H9 (cell line): ENCODE measurements around the gene SSNA1. TPM values are rescaled to one million over a fixed set of nuclear protein-coding genes. Genes with fewer than 3 reads are reported as not detected.

Source experiments
- DNase-seq: peaks from one replicate; pipeline ENCODE4 v3.0.0-alpha.2; 2017
- H2AFZ ChIP-seq: one replicate; pipeline ENCODE4 v1.6.1; 2013; ENCODE audit warnings: mild to moderate bottlenecking, low read length, control low read depth, moderate library complexity
- H2AK5ac ChIP-seq: 2 replicates; pipeline ENCODE4 v1.6.1; 2013; ENCODE audit warnings: low read length, control low read depth, mixed read lengths; ENCODE audit not compliant: insufficient read length
- H2BK120ac ChIP-seq: one replicate; pipeline ENCODE4 v1.6.1; 2013; ENCODE audit warnings: low read depth, mild to moderate bottlenecking, low read length, control low read depth, inconsistent platforms; ENCODE audit not compliant: poor library complexity, severe bottlenecking
- H2BK12ac ChIP-seq: 2 replicates; pipeline ENCODE4 v1.6.1; 2013; ENCODE audit warnings: low read length, control low read depth, mixed read lengths, low read depth; ENCODE audit not compliant: insufficient read length
- H2BK15ac ChIP-seq: 2 replicates; pipeline ENCODE4 v1.6.1; 2013; ENCODE audit warnings: low read depth, low read length, control low read depth
- H2BK20ac ChIP-seq: one replicate; pipeline ENCODE4 v1.6.1; 2013; ENCODE audit warnings: low read depth, mild to moderate bottlenecking, low read length, control low read depth, inconsistent platforms; ENCODE audit not compliant: poor library complexity, severe bottlenecking
- H2BK5ac ChIP-seq: 2 replicates; pipeline ENCODE4 v1.6.1; 2013; ENCODE audit warnings: low read length, control low read depth, mixed read lengths; ENCODE audit not compliant: insufficient read length
- H3K14ac ChIP-seq: 2 replicates; pipeline ENCODE4 v1.6.1; 2013; ENCODE audit warnings: low read length, control low read depth; ENCODE audit not compliant: insufficient read depth
- H3K18ac ChIP-seq: 2 replicates; pipeline ENCODE4 v1.6.1; 2013; ENCODE audit warnings: low read depth, mild to moderate bottlenecking, mixed read lengths, low read length, control low read depth; ENCODE audit not compliant: insufficient read length
- H3K23ac ChIP-seq: 2 replicates; pipeline ENCODE4 v1.6.1; 2013; ENCODE audit warnings: low read length, control low read depth, mixed read lengths, low read depth; ENCODE audit not compliant: insufficient read length
- H3K23me2 ChIP-seq: 2 replicates; pipeline ENCODE4 v1.6.1; 2013; ENCODE audit warnings: low read depth, mild to moderate bottlenecking, mixed read lengths, low read length, control low read depth; ENCODE audit not compliant: insufficient read length, poor library complexity, severe bottlenecking
- H3K27ac ChIP-seq: 2 replicates; pipeline ENCODE4 v1.5.1; 2013; ENCODE audit warnings: low read length, control low read depth, mixed read lengths, low read depth; ENCODE audit not compliant: insufficient read length
- H3K27me3 ChIP-seq: 2 replicates; pipeline ENCODE4 v1.6.1; 2013; ENCODE audit warnings: low read length, control low read depth, inconsistent platforms; ENCODE audit not compliant: insufficient read depth
- H3K4ac ChIP-seq: 2 replicates; pipeline ENCODE4 v1.6.1; 2013; ENCODE audit warnings: low read depth, mild to moderate bottlenecking, control low read depth, inconsistent platforms, low read length, moderate library complexity
- H3K4me1 ChIP-seq: 2 replicates; pipeline ENCODE4 v1.6.1; 2013; ENCODE audit warnings: low read length, control low read depth, inconsistent platforms; ENCODE audit not compliant: insufficient read depth
- H3K4me2 ChIP-seq: 2 replicates; pipeline ENCODE4 v1.6.1; 2013; ENCODE audit warnings: low read length, control low read depth, mixed read lengths; ENCODE audit not compliant: insufficient read length, insufficient read depth
- H3K56ac ChIP-seq: 2 replicates; pipeline ENCODE4 v1.6.1; 2013; ENCODE audit warnings: low read depth, mild to moderate bottlenecking, mixed read lengths, low read length, control low read depth; ENCODE audit not compliant: insufficient read length
- H3K79me1 ChIP-seq: 2 replicates; pipeline ENCODE4 v1.6.1; 2013; ENCODE audit warnings: low read depth, mild to moderate bottlenecking, moderate library complexity, low read length, control low read depth, inconsistent platforms; ENCODE audit not compliant: insufficient read depth, poor library complexity, severe bottlenecking
- H3K79me2 ChIP-seq: 2 replicates; pipeline ENCODE4 v1.6.1; 2013; ENCODE audit warnings: low read length, control low read depth, inconsistent platforms; ENCODE audit not compliant: insufficient read depth
- H3K9ac ChIP-seq: 2 replicates; pipeline ENCODE4 v1.6.1; 2013; ENCODE audit warnings: low read length, control low read depth, mixed read lengths; ENCODE audit not compliant: insufficient read length; ENCODE audit errors: extremely low read depth
- H3K9me3 ChIP-seq: one replicate; pipeline ENCODE4 v1.6.1; 2013; ENCODE audit warnings: low read depth, low read length, inconsistent platforms; ENCODE audit not compliant: control insufficient read depth
- H3T11ph ChIP-seq: one replicate; pipeline ENCODE4 v1.6.1; 2013; ENCODE audit warnings: mild to moderate bottlenecking, low read length, control low read depth, inconsistent platforms
- H4K20me1 ChIP-seq: one replicate; pipeline ENCODE4 v1.6.1; 2013; ENCODE audit not compliant: control insufficient read depth, insufficient read length, insufficient read depth
- H4K5ac ChIP-seq: 2 replicates; pipeline ENCODE4 v1.6.1; 2013; ENCODE audit warnings: low read depth, mild to moderate bottlenecking, mixed read lengths, low read length, control low read depth; ENCODE audit not compliant: insufficient read length
- H4K8ac ChIP-seq: replicated peaks from 2 replicates; pipeline ENCODE4 v1.6.1; 2013; ENCODE audit warnings: low read length, control low read depth, mixed read lengths, low read depth; ENCODE audit not compliant: insufficient read length
- H4K91ac ChIP-seq: 2 replicates; pipeline ENCODE4 v1.6.1; 2013; ENCODE audit warnings: low read depth, mild to moderate bottlenecking, moderate library complexity, mixed read lengths, low read length, control low read depth; ENCODE audit not compliant: insufficient read length
- H3K27ac Mint-ChIP-seq, 3 experiments: 2 replicates in 2 of 3; 3 replicates in 1 of 3; pipeline ENCODE4 v1.8.0; 2020 to 2021; ENCODE audit warnings: mixed read lengths in 3 of 3, mild to moderate bottlenecking in 1 of 3, moderate library complexity in 1 of 3
- H3K27me3 Mint-ChIP-seq: 2 replicates; pipeline ENCODE4 v1.8.0; 2021; ENCODE audit warnings: low read depth, mild to moderate bottlenecking, moderate library complexity, mixed read lengths
- H3K36me3 Mint-ChIP-seq, 3 experiments: 2 replicates in 2 of 3; 3 replicates in 1 of 3; pipeline ENCODE4 v1.8.0; 2020 to 2021; ENCODE audit warnings: low read depth in 3 of 3, mixed read lengths in 3 of 3; ENCODE audit not compliant: insufficient read depth in 1 of 3
- H3K4me1 Mint-ChIP-seq, 2 experiments: 2 replicates each; pipeline ENCODE4 v1.8.0; 2020; ENCODE audit warnings: mixed read lengths in 2 of 2
- H3K4me3 Mint-ChIP-seq, 2 experiments: 2 replicates in 1 of 2; 3 replicates in 1 of 2; pipeline ENCODE4 v1.8.0; 2020 to 2021; ENCODE audit warnings: mild to moderate bottlenecking in 2 of 2, mixed read lengths in 2 of 2, moderate library complexity in 1 of 2
- H3K9me3 Mint-ChIP-seq, 2 experiments: 2 replicates in 1 of 2; 3 replicates in 1 of 2; pipeline ENCODE4 v1.8.0; 2020; ENCODE audit warnings: mild to moderate bottlenecking in 2 of 2, mixed read lengths in 2 of 2, moderate library complexity in 1 of 2
- CTCF ChIP-seq: fragments of 200-600 bp; sonication (generic); conservative IDR thresholded peaks from 3 replicates; pipeline ENCODE4 v1.8.0; 2021; ENCODE audit warnings: antibody characterized with exemption, mild to moderate bottlenecking
- WGBS: extraction: QIAGEN DNeasy Blood & Tissue Kit; methylation state at CpG from one replicate; pipeline ENCODE4 v1.1.7; 2013; ENCODE audit warnings: missing lambda C conversion rate, low lambda C conversion rate, mixed read lengths; ENCODE audit not compliant: insufficient read length; ENCODE audit errors: extremely low coverage; 5-methylcytosine and 5-hydroxymethylcytosine counted together
- total RNA-seq: library from RNA; stranded (reverse); gene quantifications from 2 replicates; pipeline ENCODE4 v1.2.1, GENCODE V29; 2021

Gene SSNA1
- total RNA-seq, 1 experiment from 2014 or later: 69.2 TPM

- no peaks in the 10 kb centered on the region for H3K27me3 Mint-ChIP-seq
- no peak for TF ChIP-seq CTCF
- DNase-seq: no peak
- H2AK5ac ChIP-seq: no peak overlapping the region
- H3K23me2 ChIP-seq: peaks cover 13% of the 10 kb centered on the region
- peaks cover 2% of the 10 kb centered on the region for H4K20me1 ChIP-seq
- no peak overlapping the region for H3K27ac Mint-ChIP-seq
- H4K8ac ChIP-seq: no peak overlapping the region
- no peak overlapping the region; a peak in 1 of 5 replicates for H3K4me3 Mint-ChIP-seq
- H2BK120ac ChIP-seq: no peak overlapping the region
- no peak overlapping the region for H3K27ac ChIP-seq
- no peak overlapping the region for H2AFZ ChIP-seq
- peaks cover 17 to 22% of the 10 kb centered on the region in 2 experiments for H3K4me1 Mint-ChIP-seq
- no peak overlapping the region for H4K91ac ChIP-seq
- no peaks in the 10 kb centered on the region for H3K9me3 ChIP-seq
- no peak overlapping the region for H3K23ac ChIP-seq
- H3T11ph ChIP-seq: no peak overlapping the region
- H3K56ac ChIP-seq: no peak overlapping the region
- no peak overlapping the region for H2BK5ac ChIP-seq
- no peak overlapping the region for H2BK12ac ChIP-seq
- H3K79me1 ChIP-seq: peaks cover 6% of the 10 kb centered on the region
- H2BK15ac ChIP-seq: no peak overlapping the region
- no peak overlapping the region for H3K14ac ChIP-seq
- no peak overlapping the region for H3K18ac ChIP-seq
- H3K4me1 ChIP-seq: peaks cover 5% of the 10 kb centered on the region; the same call in 1 of the 2 replicates
- H3K36me3 Mint-ChIP-seq: peaks cover 6 to 53% (median 46%) of the 10 kb centered on the region in 3 experiments; a peak in 6 of 7 replicates
- H2BK20ac ChIP-seq: no peak overlapping the region
- H4K5ac ChIP-seq: no peak overlapping the region
- no peak overlapping the region for H3K4me2 ChIP-seq
- no CpG with 5 or more reads among the region's 48 CpGs for WGBS
- peaks cover 10% of the 10 kb centered on the region; the same call in 1 of the 2 replicates for H3K79me2 ChIP-seq
- no peaks in the 10 kb centered on the region for H3K27me3 ChIP-seq
- no peaks in the 10 kb centered on the region for H3K9me3 Mint-ChIP-seq
- no peak overlapping the region for H3K9ac ChIP-seq
- no peak overlapping the region for H3K4ac ChIP-seq
These were observed 3.4 kb upstream of the SSNA1 start for GRCh38 chr9:137184881-137185660.
